K562 (cell line): ENCODE measurements around the gene WBP1L. TPM values are rescaled to one million over a fixed set of nuclear protein-coding genes. Genes with fewer than 3 reads are reported as not detected.
"Not testable (repeated sequence)": the region's sequence is repeated elsewhere in the genome, so short reads cannot be mapped to it uniquely, and the experiment has no call there.

ENCODE experiments used
- ATAC-seq: fragments of 200-7000 bp; cut with Tn5 transposase; 3 replicates; pipeline ENCODE4 v1.9.1; 2020; ENCODE audit warnings: moderate library complexity
- BruUV-seq: library from RNA; stranded (reverse); fragments of 400-500 nt; replicated peaks from 2 replicates; lab custom pipeline; 2021; lab: Mats Ljungman, UMichigan
- CTCF ChIA-PET: fragments of 300-600 bp; formaldehyde crosslinking; extraction: SDS; loops from one replicate; lab custom pipeline; 2021; ENCODE audit warnings: low intra/inter-chr PET ratio; lab: Yijun Ruan, JAX
- POLR2A ChIA-PET: fragments of 300-600, 350-650 bp; sonication (Branson Sonifier 250); formaldehyde crosslinking; extraction: SDS; loops from one replicate; lab custom pipeline; 2021; ENCODE audit warnings: antibody characterized with exemption, inconsistent platforms; lab: Yijun Ruan, JAX
- DNase-seq, 4 experiments: peaks; one replicate each; pipeline versions ENCODE4 v3.0.0 to v3.0.0-alpha.2; 2011 to 2018; ENCODE audit warnings: low spot score in 3 of 4, mixed read lengths in 3 of 4; ENCODE audit errors: extremely low read depth in 1 of 4
- FAIRE-seq: peaks from 2 replicates; lab custom pipeline; 2011; peaks lifted over from hg19 to GRCh38; lab: Jason Lieb, UNC
- H2AFZ ChIP-seq: 2 replicates; pipeline ENCODE4 v1.6.0; 2011; ENCODE audit warnings: low read depth, low read length, control low read depth, inconsistent platforms
- H3K27ac ChIP-seq: fragments of 200-600 bp; 3 replicates; pipeline ENCODE4 v1.8.0; 2011; ENCODE audit warnings: low read depth, mild to moderate bottlenecking, control low read depth, inconsistent platforms, low read length, moderate library complexity, mixed read lengths; ENCODE audit errors: extremely low read depth
- H3K27me3 ChIP-seq, 2 experiments: fragments of 300-600 bp in 1 of 2; 2 replicates in 1 of 2; 3 replicates in 1 of 2; pipeline versions ENCODE4 v1.6.0 to v1.8.0; 2011; ENCODE audit warnings: inconsistent platforms in 2 of 2, low read length in 2 of 2, mild to moderate bottlenecking in 1 of 2, mixed read lengths in 1 of 2, moderate library complexity in 1 of 2; ENCODE audit not compliant: control insufficient read depth in 2 of 2, insufficient read depth in 2 of 2
- H3K36me3 ChIP-seq: fragments of 300-600 bp; 3 replicates; pipeline ENCODE4 v1.8.0; 2011; ENCODE audit warnings: mild to moderate bottlenecking, low read length, inconsistent platforms; ENCODE audit not compliant: control insufficient read depth, insufficient read depth
- H3K4me1 ChIP-seq, 2 experiments: fragments of 200-600 bp in 1 of 2; replicated peaks in 1 of 2; 2 replicates in 1 of 2; 3 replicates in 1 of 2; pipeline versions ENCODE4 v1.5.1 to v1.8.0; 2011; ENCODE audit warnings: inconsistent platforms in 2 of 2, low read length in 2 of 2, mild to moderate bottlenecking in 1 of 2, mixed read lengths in 1 of 2, moderate library complexity in 1 of 2; ENCODE audit not compliant: control insufficient read depth in 2 of 2, insufficient read depth in 2 of 2
- H3K4me2 ChIP-seq: 2 replicates; pipeline ENCODE4 v1.6.1; 2011; ENCODE audit warnings: low read length, control low read depth, inconsistent platforms, mixed read lengths; ENCODE audit not compliant: insufficient read depth
- H3K4me3 ChIP-seq: fragments of 200-600 bp; sonication (generic), shearing (Covaris generic); 2 replicates; pipeline ENCODE4 v1.5.1; 2016; ENCODE audit warnings: control low read depth, inconsistent platforms
- H3K79me2 ChIP-seq: fragments of 200-600 bp; 3 replicates; pipeline ENCODE4 v1.8.0; 2011; ENCODE audit warnings: low read length, inconsistent platforms; ENCODE audit not compliant: control insufficient read depth, insufficient read depth
- H3K9ac ChIP-seq, 2 experiments: 2 replicates each; pipeline versions ENCODE4 v1.6.0 to v1.6.1; 2011; ENCODE audit warnings: low read depth in 2 of 2, low read length in 2 of 2, control low read depth in 1 of 2, inconsistent platforms in 1 of 2, mild to moderate bottlenecking in 1 of 2, mixed read lengths in 1 of 2; ENCODE audit not compliant: insufficient read depth in 1 of 2
- H3K9me1 ChIP-seq: one replicate; pipeline ENCODE4 v1.6.0; 2011; ENCODE audit warnings: inconsistent platforms, mild to moderate bottlenecking, low read length, moderate library complexity; ENCODE audit not compliant: control insufficient read depth, insufficient read depth
- H3K9me3 ChIP-seq: replicated peaks from 2 replicates; pipeline ENCODE4 v1.5.1; 2011; ENCODE audit warnings: low read depth, low read length, inconsistent platforms; ENCODE audit not compliant: control insufficient read depth, insufficient read depth
- H4K20me1 ChIP-seq: replicated peaks from 2 replicates; pipeline ENCODE4 v1.6.1; 2011; ENCODE audit warnings: low read length, inconsistent platforms, mixed read lengths; ENCODE audit not compliant: control insufficient read depth, insufficient read depth
- HDAC3 ChIP-seq: fragments of 450-650 bp; IDR thresholded peaks from 2 replicates; pipeline ENCODE4 v1.6.1; 2018; ENCODE audit warnings: borderline replicate concordance, mild to moderate bottlenecking, moderate library complexity; ENCODE audit not compliant: partially characterized antibody
- HNRNPLL ChIP-seq: fragments of 200-400 bp; formaldehyde crosslinking; IDR thresholded peaks from 2 replicates; pipeline ENCODE4 v1.6.1; 2017; ENCODE audit warnings: low read length, low read depth, mild to moderate bottlenecking; ENCODE audit not compliant: poor library complexity, severe bottlenecking
- MLLT1 ChIP-seq, 2 experiments: fragments of 450-650 bp; IDR thresholded peaks; 2 replicates each; pipeline ENCODE4 v1.6.1; 2016
- NR1H2 ChIP-seq: sonication (generic); formaldehyde crosslinking; IDR thresholded peaks from 2 replicates; pipeline ENCODE4 v1.4.0; 2020; ENCODE audit warnings: mild to moderate bottlenecking, missing genetic modification reagents
- PPARD ChIP-seq: fragments of 250-450 bp; sonication (Bioruptor Pico); IDR thresholded peaks from 2 replicates; pipeline ENCODE4 v1.8.0; 2022; ENCODE audit warnings: inconsistent platforms, mild to moderate bottlenecking, moderate library complexity
- ZNF263 ChIP-seq: sonication (generic); formaldehyde crosslinking; IDR thresholded peaks from 2 replicates; pipeline ENCODE4 v1.8.0; 2022; ENCODE audit warnings: mild to moderate bottlenecking, missing genetic modification reagents, borderline replicate concordance
- ZNF41 ChIP-seq: fragments of 250-450 bp; sonication (Bioruptor Pico); conservative IDR thresholded peaks from 2 replicates; pipeline ENCODE4 v1.4.0; 2020; ENCODE audit warnings: mild to moderate bottlenecking
- ZNF583 ChIP-seq: fragments of 250-450 bp; sonication (Bioruptor Pico); IDR thresholded peaks from 2 replicates; pipeline ENCODE4 v1.4.0; 2020
- WGBS: fragments of 100-300 bp; shearing (Covaris generic); methylation state at CpG from one replicate; pipeline ENCODE4 v1.1.6; 2016; ENCODE audit warnings: low coverage, mixed read lengths; ENCODE audit not compliant: insufficient coverage; ENCODE audit errors: missing lambda C conversion rate; 5-methylcytosine and 5-hydroxymethylcytosine counted together
- in situ Hi-C: fragments of 300-500 bp; cut with MboI; formaldehyde crosslinking; loops from 4 replicates; pipeline ENCODE4 v1.15.0; 2018; ENCODE audit warnings: inconsistent platforms, mixed read lengths
- intact Hi-C: fragments of 100-400 bp; cut with micrococcal nuclease; formaldehyde crosslinking; loops from 2 replicates; pipeline ENCODE4 v1.14.2; 2022
- polyA plus RNA-seq, 8 experiments: library from polyadenylated mRNA; depleted of rRNA in 4 of 8; stranded (reverse) in 5 of 8; unstranded in 3 of 8; fragments of >200 nt; fragmentation: Nextera tagmentation in 2 of 8; fragmentation: Illumina TruSeq in 1 of 8; extraction: Ambion mirVana in 2 of 8; extraction: Trizol in 1 of 8; gene quantifications; 2 replicates each; pipeline versions ENCODE4 v1.2.1 to v1.2.3, GENCODE V29; 2011 to 2014; ENCODE audit warnings: inconsistent platforms in 1 of 8, missing spikeins in 1 of 8
- total RNA-seq, 7 experiments: library from RNA; depleted of rRNA in 6 of 7; stranded (reverse); fragments of >200 nt in 6 of 7; fragmentation: Illumina TruSeq in 2 of 7; extraction: Trizol in 2 of 7; gene quantifications; 2 replicates each; pipeline versions ENCODE4 v1.2.1 to v1.2.3, GENCODE V29; 2011 to 2021; ENCODE audit warnings: low replicate concordance in 1 of 7
- TF ChIP-seq, protein P1 (sequence below), 2 experiments: fragments of 450-650 bp; IDR thresholded peaks; 2 replicates each; pipeline ENCODE4 v1.6.1; 2016; ENCODE audit warnings: mild to moderate bottlenecking in 2 of 2, borderline replicate concordance in 1 of 2, low read depth in 1 of 2, moderate library complexity in 1 of 2

The WBP1L gene
- total and polyA plus RNA-seq, 9 of the 15 experiments (the other 6 are each of a cell fraction or from before 2014, with no cell fraction given): 3.2 to 14.4 (median 11.3) TPM

DNA sequence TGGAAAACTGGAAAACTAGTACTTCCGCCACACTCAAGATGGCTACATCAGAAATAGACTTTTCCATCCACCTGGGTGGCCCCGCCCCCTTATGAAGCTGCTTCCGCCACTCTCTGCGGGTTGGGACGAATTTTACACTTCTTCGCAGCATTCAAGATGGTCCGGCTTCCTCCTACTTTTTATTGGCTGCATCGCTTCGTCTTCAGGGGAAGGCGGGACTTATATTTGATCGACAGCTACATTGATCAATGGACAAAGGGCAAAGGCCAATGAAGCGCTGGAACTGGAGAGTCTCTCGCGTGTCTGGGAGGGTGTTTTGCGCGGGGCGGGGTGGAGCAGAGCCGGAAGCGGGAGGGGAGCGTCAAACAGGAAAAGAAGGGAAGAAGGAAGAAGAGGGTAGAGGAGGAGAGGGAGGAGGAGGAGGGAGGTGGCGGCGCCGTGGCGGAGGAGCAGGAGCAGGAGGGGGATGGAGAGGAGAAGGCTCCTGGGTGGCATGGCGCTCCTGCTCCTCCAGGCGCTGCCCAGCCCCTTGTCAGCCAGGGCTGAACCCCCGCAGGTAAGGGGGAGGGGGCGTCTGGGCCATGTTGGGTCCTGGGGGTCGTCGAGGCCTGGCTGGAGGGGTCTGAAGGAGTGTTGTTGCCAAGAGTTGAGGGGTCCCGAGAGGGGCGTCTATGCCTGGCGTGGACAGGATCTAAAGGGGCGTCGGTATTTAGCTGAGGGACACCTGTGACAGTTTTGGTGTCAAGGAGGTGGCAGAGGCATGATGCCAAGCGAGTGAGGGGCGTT is at the start of gene WBP1L (continued):
- no peak for TF ChIP-seq PPARD (CRISPR knock-in tag)
- no peak for TF ChIP-seq NR1H2
- TF ChIP-seq MLLT1 (IDR thresholded peaks at IDR 0.05): peak in 1 of 2 experiments; percentile 72; a peak in 2 of 4 replicates
- TF ChIP-seq ZNF41 (CRISPR knock-in tag): no peak
- no peak for TF ChIP-seq ZNF583
- TF ChIP-seq ZNF263 (CRISPR knock-in tag): peak; percentile 93
- TF ChIP-seq, protein P1, sequence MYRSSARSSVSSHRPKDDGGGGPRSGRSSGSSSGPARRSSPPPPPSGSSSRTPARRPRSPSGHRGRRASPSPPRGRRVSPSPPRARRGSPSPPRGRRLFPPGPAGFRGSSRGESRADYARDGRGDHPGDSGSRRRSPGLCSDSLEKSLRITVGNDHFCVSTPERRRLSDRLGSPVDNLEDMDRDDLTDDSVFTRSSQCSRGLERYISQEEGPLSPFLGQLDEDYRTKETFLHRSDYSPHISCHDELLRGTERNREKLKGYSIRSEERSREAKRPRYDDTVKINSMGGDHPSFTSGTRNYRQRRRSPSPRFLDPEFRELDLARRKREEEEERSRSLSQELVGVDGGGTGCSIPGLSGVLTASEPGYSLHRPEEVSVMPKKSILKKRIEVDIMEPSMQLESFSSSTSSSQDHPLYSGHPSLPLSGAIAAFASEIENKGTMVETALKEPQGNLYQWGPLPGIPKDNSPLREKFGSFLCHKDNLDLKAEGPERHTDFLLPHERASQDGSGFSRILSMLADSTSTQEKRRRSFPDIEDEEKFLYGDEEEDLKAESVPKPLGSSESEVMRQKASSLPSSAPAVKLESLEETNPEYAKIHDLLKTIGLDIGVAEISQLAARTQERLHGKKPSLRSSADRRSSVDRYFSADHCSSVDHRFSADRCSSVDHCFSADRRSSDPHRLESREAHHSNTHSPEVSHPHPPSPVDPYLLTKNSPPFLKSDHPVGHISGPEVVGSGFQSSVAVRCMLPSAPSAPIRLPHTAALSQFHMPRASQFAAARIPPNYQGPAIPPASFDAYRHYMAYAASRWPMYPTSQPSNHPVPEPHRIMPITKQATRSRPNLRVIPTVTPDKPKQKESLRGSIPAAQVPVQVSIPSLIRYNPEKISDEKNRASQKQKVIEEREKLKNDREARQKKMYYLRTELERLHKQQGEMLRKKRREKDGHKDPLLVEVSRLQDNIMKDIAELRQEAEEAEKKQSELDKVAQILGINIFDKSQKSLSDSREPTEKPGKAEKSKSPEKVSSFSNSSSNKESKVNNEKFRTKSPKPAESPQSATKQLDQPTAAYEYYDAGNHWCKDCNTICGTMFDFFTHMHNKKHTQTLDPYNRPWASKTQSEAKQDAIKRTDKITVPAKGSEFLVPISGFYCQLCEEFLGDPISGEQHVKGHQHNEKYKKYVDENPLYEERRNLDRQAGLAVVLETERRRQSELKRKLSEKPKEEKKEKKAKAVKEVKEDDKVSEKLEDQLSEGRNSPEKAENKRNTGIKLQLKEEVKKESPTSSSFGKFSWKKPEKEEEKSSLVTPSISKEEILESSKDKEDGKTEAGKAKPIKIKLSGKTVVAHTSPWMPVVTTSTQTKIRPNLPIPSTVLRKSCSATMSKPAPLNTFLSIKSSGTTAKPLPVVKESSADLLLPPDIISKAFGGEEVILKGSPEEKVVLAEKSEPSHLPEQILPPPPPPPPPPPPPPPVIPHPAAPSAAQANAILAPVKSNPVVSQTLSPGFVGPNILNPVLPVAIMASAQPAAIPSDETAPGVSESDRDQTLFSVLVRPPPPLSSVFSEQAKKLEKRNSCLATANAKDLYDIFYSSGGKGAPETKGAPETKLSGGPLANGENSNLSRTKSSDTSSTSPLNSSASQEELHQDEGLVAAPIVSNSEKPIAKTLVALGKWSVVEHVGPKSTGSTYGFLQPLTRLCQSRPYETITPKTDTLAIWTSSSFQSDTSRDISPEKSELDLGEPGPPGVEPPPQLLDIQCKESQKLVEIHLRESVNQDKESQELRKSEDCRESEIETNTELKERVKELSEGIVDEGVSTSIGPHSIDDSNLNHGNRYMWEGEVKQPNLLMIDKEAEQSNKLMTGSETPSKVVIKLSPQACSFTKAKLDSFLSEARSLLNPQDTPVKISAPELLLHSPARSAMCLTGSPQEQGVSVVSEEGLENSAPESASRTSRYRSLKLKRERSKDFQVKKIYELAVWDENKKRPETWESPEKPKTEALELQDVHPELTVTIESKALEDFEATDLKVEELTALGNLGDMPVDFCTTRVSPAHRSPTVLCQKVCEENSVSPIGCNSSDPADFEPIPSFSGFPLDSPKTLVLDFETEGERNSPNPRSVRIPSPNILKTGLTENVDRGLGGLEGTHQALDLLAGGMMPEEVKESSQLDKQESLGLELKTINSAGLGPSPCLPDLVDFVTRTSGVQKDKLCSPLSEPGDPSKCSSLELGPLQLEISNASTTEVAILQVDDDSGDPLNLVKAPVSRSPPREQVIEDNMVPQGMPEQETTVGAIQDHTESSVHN (IDR thresholded peaks at IDR 0.05; ENCODE audit: borderline replicate concordance in 1 of 2, low read depth in 1 of 2): no peak
- no peak for TF ChIP-seq HNRNPLL
- TF ChIP-seq HDAC3: no peak

DNA sequence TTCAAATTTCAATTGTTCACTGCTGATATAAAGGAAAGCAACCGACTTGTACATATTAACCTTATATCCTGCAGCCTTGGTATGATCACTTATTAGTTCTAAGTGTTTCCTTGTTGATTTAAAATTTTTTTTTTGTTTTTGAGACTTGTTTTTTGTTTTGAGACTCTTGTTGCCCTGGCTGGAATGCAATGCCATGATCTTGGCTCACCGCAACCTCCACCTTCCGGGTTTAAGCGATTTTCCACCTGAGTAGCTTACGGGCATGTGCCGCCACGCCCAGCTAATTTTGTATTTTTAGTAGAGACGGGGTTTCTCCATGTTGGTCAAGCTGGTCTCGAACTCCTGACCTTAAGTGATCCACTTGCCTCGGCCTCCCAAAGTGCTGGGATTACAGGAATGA is 48.3 kb upstream of the WBP1L start:
- intact Hi-C loops, H3K4me3 ChIP-seq, H4K20me1 ChIP-seq, H3K9ac ChIP-seq, BruUV-seq, ATAC-seq, H3K9me1 ChIP-seq, H3K9me3 ChIP-seq, FAIRE-seq, H3K27me3 ChIP-seq, in situ Hi-C loops, H3K79me2 ChIP-seq, H3K36me3 ChIP-seq, H3K27ac ChIP-seq, DNase-seq, H3K4me2 ChIP-seq, H3K4me1 ChIP-seq, CTCF ChIA-PET, H2AFZ ChIP-seq, POLR2A ChIA-PET: not testable (repeated sequence)
- 90% methylated on average over 10 of the region's 10 CpGs for WGBS
